Fibroblast of skin of abdomen (primary cell): Measurements from ENCODE around the gene NKAPD1. TPM values are rescaled to one million over a fixed set of nuclear protein-coding genes. Genes with fewer than 3 reads are reported as not detected.
"Not testable (repeated sequence)": the region's sequence is repeated elsewhere in the genome, so short reads cannot be mapped to it uniquely, and the experiment has no call there.

Source experiments
- DNase-seq: peaks from one replicate; pipeline ENCODE4 v3.0.0-alpha.2; 2013
- polyA plus RNA-seq, 2 experiments: library from polyadenylated mRNA; unstranded; fragments of 120-200 nt; gene quantifications; one replicate each; pipeline ENCODE4 v1.2.1, GENCODE V29; 2013; ENCODE audit not compliant: insufficient read length in 2 of 2

The NKAPD1 gene, protein sequence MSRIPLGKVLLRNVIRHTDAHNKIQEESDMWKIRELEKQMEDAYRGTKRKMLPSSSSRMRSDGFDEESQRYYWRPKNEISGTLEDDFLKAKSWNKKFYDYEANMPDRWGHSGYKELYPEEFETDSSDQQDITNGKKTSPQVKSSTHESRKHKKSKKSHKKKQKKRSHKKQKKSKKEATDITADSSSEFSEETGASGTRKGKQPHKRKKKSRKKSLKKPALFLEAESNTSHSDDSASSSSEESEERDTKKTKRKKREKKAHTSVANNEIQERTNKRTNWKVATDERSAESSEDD
- 29.1 TPM for polyA plus RNA-seq (2013, experiment 1 of 2; ENCODE audit: insufficient read length)
- 28.1 TPM for polyA plus RNA-seq (2013, experiment 2 of 2; ENCODE audit: insufficient read length)

DNA sequence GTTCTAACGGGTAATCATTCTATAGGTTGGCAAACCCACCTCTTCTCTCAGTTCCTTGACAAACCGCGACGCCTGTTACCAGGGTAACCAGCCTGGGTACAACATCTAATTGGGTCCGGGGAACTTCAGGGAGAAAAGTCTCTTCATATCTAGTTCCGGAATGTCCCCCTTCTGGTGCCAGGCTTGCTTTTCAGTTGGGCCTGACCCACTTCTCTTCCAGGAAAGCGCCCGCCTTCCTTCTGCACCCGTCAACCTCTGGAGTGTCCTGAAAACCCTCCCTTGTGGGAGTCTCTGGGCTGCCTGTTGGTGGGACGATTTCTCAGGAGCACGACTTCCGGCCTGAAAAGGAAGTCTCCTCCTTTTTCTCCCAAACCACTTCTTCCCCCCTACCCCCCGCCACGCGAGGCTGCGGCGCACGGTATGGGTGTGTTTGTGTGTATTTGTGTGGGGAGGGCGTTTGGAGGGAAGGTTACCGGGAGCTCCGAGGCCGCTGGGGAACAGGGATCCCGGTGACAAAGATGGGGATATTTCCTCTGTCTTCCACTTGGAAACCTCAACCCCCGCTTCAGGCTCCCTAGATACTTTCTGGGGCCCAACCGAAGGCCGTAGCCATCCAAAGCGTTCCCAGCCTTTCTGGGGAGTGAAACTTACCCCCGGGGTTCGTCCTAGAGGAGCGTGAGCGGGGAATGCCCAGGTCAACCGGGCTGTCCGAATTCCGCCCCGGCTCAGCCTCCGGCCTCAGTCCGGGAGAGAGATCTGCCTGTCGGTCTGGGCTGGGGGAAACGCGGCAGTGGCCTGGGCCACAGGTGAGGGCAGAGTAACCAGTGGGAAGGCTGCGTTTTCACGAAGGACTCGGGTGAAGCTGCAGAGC, at the start of gene NKAPD1, which contains the start of gene PIH1D2:
NKAPD1 (plus strand) TSS at position 359 of the 871 bp plus-strand sequence. CDS start 1,276 bp downstream, outside the sequence.
PIH1D2 (minus strand) TSS at position 77 of the 871 bp plus-strand sequence. CDS start 843 bp downstream, outside the sequence.
- peak; percentile 88 for DNase-seq

DNA sequence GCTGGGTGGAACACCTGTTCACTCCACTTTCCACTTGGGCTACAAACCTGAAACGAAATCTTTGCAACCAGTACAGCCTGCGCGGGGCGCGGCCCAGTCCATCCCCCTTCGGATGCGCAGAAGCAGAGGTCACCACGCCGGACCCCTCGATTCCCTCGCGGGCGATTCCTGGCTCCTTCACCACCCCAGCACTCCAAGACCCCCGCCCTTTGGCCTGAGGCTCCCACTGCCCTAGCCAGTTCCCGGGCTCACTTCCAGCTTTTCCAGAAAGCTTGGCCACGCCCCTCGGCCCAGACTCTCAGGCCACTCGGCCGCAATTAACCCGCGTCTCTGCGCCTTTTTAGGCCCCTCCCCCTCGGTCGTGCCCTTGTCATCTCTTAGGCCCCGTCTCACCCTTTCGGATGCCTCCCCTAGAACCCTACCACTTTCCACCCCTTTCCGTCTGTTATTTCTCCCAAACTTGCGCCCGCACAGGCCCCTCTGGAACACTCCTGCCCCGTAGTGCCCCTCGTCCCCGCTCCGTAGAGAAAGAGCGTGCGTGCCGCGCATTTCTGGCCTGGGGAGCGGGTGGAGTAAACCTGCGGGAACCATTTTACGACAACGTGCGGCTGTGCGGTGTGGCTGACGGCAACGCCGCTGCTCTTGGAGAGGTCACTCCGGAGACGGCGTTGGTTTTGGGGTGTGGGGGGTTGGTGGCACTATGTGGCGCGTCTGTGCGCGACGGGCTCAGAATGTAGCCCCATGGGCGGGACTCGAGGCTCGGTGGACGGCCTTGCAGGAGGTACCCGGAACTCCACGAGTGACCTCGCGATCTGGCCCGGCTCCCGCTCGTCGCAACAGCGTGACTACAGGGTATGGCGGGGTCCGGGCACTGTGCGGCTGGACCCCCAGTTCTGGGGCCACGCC, 49.1 kb upstream of the NKAPD1 start, which contains the start of gene DLAT:
DLAT (plus strand) TSS at position 636 of the 906 bp plus-strand sequence; CDS start at position 701, 65 bp downstream.
- DNase-seq, result peak; percentile 81

DNA sequence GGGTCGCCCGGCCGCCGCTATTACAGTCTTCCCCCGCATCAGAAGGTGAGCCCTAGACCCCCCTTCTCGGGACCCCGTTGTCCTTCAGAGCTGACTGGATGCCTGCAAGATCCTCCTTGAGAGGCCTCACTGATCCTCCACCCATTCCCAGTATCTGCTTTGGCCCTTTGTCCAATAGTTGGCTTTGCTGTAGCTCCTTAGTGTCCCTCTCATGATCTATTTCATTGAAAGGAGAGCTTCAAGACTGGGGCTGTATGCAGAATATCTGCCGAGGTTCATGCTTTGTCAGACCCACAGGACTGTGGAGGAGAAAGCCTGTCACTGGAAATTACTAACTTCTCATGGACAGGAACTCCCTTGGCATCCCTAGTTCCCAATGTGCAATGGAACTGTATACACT, 48.4 kb upstream of the NKAPD1 start:
- no peak for DNase-seq

DNA sequence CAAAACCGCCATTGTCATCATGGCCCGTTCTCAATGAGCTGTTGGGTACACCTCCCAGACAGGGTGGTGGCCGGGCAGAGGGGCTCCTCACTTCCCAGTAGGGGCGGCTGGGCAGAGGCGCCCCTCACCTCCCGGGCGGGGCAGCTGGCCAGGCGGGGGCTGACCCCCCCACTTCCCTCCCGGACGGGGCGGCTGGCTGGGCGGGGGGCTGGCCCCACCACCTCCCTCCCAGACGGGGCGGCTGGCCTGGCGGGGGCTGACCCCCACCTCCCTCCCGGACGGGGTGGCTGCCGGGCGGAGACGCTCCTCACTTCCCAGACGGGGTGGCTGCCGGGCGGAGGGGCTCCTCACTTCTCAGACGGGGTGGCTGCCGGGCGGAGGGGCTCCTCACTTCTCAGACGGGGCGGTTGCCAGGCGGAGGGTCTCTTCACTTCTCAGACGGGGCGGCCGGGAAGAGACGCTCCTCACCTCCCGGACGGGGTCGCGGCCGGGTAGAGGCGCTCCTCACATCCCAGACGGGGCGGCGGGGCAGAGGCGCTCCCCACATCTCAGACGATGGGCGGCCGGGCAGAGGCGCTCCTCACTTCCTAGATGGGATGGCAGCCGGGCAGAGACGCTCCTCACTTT, 47.2 kb upstream of the NKAPD1 start:
- not testable (repeated sequence) for DNase-seq

DNA sequence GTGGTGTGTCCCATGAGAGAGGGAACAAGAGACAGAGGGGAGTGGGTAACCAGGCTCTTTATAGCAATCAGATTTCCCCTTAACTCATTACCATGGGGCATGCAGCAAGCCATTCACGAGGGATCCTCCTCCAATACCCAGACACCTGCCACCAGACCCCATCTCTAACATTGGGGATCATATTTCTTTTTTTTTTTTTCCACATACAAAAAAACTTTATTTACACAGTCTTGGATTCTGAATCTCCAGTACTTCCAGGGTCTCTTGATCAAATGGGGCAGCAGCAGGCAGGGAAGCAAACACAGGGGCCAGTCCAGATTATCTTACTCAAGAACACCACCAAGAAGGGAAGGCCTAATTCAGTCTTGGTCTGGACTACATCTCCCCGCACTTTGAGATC, 44.6 kb upstream of the NKAPD1 start:
- no peak for DNase-seq

DNA sequence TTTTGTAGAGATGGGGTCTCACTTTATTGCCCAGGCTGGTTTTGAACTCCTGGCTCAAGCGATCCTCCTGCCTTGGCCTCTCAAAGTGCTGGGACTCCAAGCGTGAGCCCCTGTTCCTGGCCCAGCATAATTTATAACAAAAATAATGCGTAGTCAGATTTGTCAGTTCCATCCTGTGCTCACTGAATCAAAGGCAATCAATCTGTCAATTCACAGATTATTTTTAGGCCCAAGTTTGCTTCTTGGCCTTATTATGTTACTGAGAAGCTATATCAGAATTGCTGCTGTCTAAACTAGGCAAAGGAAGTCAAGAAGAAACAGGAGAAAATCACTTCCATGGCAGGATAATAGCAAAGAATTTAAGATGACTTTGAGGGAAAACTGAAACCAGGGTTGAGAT, 40.2 kb upstream of the NKAPD1 start:
- DNase-seq, result no peak

DNA sequence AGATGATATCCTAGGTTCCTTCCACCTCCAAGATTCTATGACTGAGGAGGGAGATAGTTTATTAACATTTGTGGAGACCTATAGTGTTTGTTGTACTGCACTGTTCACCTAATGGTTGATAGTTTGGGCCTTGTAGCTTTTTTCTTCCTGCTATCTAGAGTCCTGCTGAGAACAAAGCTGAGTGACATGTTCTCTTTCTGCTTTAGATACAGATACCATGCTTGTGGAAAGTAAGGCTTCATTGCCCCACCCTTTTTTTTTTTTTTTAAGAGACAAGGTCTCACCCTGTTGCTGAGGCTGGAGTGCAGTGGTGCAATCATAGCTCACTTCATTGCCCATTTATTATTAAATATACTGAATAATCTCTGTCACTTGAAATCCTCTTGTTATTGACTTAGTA, 36.6 kb upstream of the NKAPD1 start:
- no peak for DNase-seq

DNA sequence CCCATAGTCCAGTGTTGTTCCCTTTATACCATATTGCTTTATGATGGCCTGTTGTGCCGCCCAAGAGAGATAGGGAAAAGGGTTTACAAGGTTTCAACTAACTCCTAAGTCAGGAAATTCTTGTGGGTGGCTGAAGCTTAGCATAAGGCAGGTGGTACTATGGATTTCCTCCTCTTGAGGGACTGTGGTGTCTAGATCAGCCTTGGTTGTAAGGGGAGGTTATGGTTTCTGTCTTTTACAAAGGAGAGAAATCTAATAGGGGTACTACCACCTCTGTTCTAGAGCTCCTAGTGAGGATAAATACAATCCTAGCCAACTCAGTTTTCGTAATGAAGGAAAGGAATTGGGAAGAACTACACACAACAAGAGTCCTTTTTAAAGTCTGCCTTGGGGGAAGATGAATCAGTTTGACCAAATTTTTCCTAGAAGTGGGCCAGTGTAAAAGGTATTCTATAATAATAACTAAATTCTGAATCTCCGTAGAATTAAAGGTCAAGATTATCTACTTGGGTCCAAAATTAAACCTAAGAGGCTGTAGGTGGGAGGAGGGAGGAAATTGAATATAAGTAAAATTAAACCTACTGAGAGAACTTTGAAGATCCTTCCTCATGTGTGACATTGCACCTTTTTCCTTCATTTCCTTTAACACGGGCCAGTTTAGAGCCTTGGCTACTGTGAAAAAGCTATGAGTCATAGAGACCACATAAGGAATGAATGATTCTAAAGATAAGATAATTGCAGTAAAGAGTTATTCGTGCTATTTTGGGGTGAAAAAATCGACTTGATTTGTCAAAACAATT, 31.7 kb upstream of the NKAPD1 start:
- peak; percentile 24 for DNase-seq

DNA sequence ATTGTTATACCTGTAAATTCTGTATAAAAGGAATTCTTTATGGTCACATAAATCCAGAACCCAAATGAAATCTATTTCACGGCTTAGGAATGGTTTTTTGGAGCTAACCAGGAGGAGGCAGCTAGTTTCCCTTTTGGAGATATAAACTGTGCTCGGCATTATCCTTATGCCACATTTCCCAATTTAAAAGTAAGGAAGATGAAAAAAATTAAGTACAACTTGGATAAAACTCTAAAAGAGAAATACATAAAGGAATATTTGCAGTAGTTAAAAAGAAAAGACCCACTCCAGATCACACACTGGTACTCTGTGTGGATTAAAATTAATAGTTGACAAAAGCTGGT, 31.2 kb upstream of the NKAPD1 start:
- DNase-seq, result no peak

DNA sequence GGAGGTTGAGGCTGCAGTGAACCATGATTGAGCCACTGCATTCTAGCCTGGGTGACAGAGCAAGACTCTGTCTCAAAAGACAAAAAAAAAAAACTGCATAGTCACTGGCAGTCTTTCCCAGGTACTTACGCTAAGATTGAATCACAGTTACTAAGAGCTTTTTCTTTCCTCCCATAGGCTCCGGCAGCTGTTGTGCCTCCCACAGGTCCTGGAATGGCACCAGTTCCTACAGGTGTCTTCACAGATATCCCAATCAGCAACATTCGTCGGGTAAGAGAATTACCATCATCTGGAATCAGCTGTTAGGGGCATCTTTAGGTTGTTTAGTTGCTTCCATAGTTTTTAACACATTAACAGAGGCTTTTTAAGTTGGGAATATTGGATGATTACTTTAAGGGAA, 29.1 kb upstream of the NKAPD1 start:
- DNase-seq, result no peak

DNA sequence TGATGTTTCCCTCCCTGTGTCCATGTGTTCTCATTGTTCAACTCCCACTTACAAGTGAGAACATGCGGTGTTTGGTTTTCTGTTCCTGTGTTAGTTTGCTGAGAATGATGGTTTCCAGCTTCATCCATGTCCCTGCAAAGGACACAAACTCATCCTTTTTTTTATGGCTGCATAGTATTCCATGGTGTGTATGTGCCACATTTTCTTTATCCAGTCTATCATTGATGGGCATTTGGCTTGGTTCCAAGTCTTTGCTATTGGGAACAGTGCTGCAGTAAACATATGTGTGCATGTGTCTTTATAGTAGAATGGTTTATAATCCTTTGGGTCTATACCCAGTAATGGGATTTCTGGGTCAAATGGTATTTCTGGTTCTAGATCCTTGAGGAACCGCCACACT, 27.5 kb upstream of the NKAPD1 start:
- DNase-seq, result not testable (repeated sequence)

DNA sequence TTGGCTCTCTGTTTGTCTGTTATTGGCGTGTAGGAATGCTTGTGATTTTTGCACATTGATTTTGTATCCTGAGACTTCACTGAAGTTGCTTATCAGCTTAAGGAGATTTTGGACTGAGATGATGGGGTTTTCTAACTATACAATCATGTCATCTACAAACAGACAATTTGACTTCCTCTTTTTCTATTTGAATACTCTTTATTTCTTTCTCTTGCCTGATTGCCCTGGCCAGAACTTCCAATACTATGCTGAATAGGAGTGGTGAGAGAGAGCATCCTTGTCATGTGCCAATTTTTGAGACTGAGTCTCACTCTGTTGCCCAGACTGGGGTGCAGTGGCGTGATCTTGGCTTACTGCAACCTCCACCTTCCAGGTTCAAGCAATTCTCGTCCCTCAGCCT, 25.8 kb upstream of the NKAPD1 start:
- DNase-seq, result not testable (repeated sequence)

DNA sequence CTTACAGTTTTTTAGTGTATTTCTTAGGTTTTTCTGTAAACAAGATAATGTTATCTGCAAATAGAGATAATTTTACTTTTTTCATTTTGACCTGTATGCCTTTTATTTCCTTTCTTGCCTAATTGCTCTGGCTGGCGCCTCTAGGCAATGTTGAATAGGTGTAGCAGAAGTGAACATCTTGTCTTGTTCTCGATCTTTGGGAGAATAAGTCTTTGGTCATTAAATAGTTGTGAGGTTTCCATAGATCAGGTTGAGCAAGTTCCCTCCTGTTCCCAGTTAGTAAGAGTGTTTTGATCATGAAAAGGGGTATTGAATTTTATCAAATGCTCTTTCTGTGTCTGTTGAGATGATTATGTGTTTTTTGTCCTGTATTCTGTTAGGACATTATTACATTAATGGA, 24.3 kb upstream of the NKAPD1 start:
- DNase-seq, result no peak

DNA sequence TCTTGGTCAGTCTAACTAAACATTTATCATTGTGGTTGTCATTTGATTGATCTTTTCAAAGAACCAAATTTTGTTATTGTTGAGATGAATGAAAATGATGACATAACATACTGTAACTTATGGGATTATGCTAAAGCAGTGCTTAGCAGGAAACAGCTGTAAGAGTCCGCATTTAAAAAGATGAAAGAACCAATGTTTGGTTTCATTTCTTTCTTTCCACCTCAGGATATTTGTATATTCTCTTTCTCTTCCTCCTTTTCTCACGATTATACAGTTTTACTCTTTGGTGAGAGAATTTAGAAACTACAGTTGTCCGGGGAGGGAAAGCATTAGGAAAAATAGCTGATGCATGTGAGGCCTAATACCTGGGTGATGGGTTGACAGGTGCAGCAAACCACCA, 23.4 kb upstream of the NKAPD1 start:
- DNase-seq, result no peak

DNA sequence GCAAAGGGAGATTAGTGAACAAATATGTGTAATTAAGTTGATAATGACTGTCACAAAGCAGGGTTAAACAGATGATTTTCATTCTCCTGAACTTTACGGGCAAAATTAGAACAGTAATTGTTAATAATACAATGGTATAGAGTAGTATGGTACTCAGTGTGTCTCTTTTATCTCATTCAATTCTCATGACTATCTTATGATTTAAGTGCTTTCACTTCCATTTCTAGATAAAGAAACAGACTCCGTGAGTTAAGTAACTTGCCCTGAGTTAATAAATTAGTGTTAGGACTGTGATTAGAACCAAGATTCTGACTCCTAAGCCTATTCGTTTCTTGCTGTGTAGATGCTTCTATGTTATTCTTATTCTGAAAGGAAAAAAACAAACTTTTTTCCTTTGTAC, 22.3 kb upstream of the NKAPD1 start:
- no peak for DNase-seq

DNA sequence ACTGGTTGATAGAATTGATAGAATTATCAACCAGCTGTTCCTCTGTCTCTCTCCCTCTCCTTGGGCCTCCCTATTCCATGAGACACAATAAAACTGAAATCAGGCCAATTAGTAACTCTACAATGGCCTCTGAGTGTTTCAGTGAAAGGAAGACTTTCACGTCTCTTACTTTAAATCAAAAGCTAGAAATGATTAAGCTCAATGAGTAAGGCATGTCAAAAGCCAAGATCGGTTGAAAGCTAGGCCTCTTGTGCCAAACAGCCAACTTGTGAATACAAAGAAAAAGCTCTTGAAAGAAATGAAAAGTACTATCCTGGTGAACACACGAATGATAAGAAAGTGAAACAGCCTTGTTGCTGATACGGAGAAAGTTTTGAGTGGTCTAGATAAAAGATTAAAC, 16.9 kb upstream of the NKAPD1 start:
- DNase-seq, result no peak

DNA sequence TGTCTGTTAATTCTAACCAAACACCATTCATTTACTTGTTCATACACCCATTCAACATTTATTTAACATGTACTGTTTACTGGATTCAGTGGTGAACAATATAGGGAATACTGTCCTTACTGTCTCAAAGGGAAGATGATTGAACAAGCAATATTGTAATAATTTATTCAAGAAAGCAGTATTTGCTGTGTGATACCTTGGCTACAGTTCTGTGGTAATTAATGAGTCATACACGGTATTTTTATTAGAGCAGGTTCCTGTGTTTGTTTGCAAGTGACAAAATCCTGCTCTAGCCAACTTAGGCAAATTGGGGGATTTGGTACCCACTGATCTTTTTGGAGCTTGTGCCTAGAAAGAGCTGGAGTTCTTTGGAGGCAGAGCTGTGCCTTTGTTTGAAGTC, 16.0 kb upstream of the NKAPD1 start:
- DNase-seq, result no peak

DNA sequence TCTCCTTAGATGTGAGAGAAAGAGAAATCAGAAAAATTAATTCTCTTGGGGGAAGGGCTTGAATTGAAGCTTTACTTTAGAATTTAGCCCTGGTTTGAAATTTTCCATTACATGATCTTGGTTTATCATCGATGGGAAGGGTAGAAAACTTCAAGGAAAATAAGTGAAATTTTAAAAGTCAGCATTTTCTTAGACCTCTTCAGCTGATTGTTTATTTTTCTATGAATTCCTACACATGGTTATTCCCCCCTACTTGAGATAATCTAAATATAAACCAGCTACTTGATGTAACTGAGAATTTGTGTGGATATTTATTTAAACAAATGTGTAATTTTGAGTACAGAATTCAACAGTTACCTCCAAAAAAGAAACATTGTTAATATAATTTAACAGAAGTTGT, 11.2 kb upstream of the NKAPD1 start:
- DNase-seq, result no peak

DNA sequence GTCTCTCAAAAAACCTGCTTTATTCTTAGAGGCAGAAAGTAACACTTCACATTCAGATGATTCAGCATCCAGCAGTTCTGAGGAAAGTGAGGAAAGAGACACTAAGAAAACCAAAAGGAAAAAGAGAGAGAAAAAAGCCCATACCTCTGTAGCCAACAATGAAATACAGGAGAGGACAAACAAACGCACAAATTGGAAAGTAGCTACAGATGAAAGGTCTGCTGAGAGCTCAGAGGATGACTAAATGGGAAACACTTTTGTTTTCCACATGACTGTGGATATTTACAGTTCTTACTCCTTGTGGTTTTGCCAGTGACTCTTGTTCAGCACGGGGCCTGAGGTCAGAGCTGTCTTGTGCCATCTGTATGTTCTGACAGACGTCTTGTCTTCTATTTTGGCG, 8.6 kb downstream of the NKAPD1 start:
- DNase-seq, result no peak

DNA sequence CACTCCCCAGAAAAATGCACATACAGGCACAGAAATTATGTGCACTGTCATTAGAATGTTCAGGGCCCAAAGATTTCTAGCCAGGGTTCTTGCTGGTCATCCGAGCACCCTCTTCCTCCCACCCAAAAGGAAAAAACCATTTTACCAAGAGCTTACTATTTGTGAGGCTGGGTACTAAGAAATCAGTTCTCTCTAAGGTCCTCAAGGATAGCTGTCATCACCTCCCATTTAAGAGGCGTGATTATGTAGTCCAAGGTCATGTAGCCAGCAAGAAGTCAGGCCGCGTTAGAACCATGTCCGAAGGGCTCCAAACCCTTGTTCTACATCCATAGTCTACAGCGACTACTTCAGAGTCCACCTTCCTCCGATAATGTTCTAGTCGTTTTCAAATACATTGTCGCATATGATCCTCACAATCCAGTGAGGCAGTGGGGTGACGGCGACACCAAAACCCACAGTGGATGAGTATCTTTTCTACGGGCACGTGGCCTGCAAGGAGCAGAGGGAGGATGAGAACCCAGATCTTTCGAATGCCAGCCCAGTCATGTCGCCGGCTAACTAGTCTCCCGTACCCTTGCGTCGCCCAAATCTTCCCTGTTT, 11.8 kb downstream of the NKAPD1 start:
- DNase-seq, result no peak
